Stimulated activated CD8-positive, alpha-beta memory T cell treated with anti-CD3 and anti-CD28 coated beads, Interleukin-7, amount 100 ng/mL, for 4 hours (primary cell): ENCODE data around the gene MNAT1.
"Not testable (repeated sequence)": the region's sequence is repeated elsewhere in the genome, so short reads cannot be mapped to it uniquely, and the experiment has no call there.

ENCODE experiments used
- DNase-seq, 2 donors: peaks; one replicate each; pipeline ENCODE4 v3.0.0-alpha.2; 2020; ENCODE audit warnings: low read depth in 2 of 2

Gene MNAT1

DNA sequence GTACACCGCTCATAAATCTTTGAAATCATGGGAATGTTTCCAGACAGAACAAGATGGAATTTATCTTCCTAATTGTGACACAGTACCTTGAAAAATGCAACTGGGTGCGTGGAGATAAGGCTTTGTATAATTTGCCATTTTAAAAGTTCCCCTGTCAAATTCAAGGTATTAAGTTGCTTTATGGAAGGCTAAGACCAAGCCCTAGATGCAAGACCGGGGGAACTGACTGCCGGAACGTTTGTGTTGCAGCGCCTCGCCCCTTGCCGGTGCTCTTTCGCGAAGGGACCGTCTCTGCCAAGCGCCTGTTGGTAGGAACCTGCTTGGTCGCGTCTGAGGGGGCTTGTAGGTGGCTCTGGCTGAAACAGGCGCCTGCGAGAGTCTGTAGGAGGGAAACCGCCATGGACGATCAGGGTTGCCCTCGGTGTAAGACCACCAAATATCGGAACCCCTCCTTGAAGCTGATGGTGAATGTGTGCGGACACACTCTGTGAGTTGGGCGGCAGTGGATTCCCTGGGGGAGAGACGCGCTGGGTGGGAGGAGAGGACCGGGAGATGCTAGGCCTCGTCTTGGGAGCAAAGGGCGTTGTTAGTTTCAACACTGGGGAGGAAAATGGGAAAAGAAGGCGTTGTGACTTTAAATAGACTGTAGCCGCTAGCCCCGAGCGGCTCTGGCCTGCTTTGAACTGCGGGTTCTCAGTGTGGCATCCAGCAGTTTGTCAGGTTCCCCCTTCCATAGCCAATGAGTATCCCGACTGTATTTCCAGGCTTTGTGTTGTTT lies at the start of gene MNAT1:
Gene MNAT1 (plus strand): TSS at position 297 of the 778 bp plus-strand sequence. CDS start 102 bp downstream, at position 399.
- DNase-seq, result peak; percentile 52 to 65

DNA sequence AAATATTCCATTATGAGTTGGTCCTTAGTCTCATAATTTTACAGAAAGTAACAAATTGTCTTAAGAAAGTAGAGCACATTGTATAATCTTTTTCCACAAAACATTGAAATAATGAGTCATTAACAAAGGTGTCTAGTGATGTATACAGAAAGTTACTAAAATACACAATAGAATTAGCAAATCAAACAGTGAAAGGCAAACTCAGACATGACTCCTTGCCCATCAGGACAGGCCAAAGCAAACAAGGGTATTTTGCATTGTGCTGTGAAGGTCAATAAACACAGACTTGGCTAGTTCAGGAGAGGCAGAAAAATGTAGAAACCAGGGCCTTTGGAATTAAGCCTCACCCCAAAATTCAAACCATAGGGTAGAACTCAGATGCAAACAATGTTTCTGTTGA lies 47.7 kb upstream of the MNAT1 start:
- no peak for DNase-seq

DNA sequence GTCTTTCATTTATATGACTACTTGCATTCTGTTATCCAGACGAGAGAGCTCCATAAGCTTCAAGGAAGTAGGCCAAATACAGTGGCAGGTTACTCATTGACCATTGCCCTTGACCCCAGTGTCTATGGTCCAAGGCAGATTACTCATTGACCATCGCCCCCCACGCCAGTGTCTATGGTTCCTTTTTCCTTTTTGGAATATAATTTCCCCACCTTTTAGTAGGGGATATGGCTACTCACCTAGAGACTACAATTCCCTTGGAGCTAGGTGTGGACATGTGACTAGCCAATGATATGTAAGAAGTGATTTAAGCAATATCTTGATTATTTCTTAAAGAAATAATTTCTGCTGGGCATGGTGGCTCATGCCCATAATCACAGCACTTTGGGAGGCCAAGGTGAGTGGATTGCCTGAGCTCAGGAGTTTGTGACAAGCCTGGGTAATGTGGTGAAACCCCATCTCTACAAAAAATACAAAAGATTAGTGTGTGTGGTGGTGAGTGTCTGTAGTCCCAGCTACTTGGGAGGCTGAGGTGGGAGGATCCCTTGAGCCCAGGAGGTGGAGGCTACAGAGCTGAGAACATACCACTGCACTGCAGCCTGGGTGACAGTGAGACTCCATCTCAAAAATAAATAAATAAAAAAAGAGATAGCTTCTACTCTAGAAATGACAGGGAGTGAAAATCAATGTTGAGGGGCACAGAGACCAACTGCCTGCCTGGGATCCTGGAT lies 43.0 kb upstream of the MNAT1 start:
- DNase-seq, result no peak

DNA sequence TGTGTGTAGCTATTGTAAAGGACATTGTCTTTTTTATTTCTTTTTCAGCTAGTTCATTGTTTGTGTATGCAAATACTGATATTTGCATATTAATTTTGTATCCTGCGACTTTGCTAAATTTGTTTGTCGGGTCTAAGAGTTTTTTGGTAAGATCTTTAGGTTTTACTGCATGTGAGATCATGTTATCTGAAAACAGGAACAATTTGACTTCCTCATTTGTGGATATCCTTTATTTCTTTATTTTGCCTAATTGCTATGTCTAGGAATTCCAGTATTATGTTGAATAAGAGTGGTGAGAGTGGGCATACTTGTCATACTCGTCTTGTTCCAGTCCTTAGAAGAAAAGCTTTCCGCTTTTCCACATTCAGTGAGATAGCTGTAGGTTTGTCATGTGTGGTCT lies 39.2 kb upstream of the MNAT1 start:
- DNase-seq, result no peak

DNA sequence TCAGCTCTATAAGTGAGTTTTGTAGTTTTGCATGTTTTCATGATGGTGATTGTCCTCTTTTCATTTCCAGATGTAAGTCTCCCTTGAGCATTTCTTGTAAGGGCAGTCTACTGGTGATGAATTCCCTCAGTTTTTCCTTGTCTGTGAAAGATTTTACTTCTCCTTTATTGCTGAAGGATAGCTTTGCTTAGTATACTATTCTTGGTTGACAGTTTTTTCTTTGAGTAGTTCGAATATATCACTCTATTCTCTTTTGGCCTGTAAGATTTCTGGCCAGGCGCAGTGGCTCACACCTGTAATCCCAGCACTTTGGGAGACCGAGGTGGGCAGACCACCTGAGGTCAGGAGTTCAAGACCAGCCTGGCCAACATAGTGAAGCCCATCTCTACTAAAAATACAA lies 34.0 kb upstream of the MNAT1 start:
- DNase-seq, result no peak

DNA sequence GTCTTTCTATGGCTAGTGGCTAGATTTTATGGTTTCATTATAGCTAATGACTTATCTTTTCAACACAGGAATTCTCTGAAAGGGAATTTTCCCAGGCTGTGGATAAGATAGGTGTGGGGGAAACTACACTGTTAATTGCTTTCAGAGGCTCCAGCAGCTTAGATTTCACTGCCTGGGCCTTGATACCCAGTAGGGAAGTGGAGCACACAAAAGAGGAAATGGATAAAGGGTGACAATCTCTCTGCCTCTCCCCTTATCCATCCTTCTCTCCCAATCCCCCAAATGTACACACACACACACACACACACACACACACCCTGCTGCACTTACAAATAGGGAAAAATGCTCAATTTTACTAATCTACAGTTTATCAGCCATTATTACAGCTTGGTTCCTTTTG lies 29.5 kb upstream of the MNAT1 start:
- no peak for DNase-seq

DNA sequence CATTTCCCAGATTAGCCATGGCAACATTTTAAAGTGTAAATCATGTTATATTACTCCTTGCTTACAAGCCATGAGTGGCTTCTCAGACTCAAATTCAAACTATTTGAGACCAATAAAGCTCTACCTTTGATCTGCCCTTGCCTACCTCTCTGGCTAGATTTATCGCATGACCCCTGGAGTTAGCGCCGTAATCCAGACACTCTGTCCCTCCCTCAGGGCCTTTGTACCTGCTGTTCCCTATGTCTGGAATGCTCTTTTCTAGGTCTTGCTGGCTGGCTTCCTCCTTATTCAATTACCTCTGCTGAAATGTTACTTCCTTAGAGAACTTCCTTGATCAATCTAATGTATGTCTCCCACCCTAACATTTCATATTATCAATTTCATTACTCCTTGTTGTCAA lies 26.7 kb upstream of the MNAT1 start:
- no peak for DNase-seq

DNA sequence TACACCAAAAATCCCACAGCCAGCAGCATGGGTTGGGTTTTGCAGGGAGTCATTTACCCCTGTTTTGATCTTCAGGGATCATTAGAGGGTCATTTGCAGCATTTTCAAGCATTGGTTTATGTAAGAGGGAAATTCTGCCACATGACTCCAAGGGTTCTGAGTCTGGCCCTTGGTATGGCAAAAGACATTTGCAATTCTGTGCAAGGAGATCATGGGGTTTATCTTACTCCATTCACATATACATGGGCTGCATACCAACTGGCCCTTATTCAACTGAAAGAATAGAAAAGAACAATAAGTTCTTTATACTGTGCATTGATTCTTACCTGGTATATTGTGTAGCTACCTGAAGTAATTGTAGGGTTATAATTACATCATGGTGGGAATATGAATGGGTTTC lies 24.1 kb upstream of the MNAT1 start:
- no peak for DNase-seq

DNA sequence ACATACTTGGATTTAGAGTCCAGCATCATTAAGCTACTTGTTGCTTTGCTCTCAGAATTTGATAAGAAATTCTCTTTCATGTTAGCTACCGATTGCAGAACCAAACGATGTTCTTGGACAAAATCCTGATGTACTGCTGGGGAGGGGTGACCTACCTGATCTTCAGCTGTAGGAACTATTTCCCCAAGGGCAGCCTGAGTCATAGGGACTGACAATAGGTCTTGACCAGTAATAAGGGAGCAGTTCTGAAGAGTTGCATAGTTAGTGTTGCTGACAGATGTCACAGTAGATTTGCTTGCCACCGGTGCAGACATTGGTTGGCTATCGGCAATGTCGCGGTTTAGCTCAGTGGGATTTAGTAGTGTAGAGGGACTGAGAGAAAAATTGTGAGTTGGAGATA lies 21.0 kb upstream of the MNAT1 start:
- DNase-seq, result no peak

DNA sequence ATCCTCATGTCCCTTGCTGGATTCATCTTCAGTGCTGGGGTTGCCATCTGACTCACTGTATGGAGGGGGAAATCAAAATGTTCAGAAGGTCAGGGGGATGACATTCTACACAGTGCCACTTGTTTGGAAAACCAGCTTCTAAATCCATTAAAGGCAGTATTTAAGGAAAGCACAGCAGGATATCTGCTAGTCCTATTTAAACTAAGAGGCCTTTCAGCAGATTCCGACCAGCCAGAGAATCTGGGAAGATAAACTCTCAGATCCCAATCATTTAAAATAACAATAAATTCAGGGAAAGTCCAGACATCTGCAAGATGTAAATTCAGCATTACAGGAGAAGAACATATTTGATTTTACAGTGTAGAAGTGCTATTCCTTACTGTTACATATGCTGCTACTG lies 14.2 kb upstream of the MNAT1 start:
- no peak for DNase-seq

DNA sequence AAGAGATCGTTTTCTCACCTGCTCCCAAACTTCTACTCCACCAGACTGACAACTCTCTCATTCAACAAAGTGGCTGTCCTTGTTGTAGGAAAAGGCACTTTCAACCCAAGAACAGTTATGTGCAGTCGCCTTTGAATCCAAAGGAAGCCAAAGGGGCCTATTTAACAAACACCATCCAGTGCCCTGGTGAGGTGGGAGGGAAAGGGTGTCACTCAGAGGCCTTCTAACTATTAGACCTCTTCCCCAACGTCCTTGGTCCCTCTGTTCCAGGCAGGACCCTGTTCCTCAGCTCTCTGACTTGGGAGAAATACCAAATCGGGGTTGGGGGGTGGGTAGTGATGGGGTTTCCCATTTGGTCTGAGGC lies 13.6 kb upstream of the MNAT1 start:
- DNase-seq, result no peak

DNA sequence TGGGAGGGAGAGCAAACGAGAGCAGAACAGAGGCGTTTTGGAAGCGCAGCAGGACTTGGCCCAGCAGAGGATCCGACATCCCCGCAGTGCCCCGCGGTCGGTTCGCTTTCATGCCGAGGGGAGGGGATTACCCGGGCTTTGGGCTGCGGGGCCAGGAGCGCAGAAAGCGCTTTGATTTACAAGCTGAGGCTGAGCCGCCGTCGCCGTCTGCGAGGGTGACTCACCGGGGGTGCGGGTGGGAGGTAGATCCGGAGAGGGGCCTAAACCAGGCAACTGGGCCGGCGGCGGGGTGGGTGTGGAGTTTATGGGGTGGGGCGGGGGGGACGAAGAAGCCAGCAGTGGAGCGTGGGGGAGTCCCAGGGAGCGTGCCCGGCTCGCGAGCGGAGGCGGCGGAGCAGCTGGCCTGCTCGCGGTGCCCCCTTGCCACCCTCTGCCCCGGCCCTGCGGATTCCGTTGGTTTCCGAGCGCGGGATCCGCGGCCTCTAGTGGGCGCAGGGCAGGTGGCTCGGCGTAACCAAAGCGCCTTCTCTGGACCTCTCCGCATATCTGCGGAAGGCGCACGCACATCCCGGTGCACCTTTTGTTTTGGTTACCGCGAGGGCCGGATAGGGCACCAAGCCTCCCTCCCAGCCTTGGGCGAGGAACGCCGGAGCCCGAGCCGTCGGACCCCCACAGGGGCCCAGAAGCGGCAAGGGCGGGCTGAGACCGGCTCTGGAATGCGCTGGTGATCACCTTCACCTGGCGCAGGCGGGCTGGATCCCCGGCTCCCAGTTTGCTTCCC lies 13.0 kb upstream of the MNAT1 start:
- DNase-seq, result peak; percentile 71 to 82

DNA sequence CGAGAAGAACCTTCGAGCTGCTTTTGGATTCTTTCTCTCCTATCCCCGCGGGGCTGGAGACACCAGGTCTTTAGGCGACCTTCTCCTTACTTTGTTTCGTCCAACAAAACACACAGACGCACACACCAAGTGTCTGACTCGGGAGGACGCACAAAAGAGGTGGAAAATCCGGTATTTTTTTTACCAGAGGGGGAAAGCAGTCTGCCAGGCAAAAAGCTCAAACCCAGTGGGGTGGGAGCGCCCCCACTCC lies 12.5 kb upstream of the MNAT1 start:
- no peak for DNase-seq

DNA sequence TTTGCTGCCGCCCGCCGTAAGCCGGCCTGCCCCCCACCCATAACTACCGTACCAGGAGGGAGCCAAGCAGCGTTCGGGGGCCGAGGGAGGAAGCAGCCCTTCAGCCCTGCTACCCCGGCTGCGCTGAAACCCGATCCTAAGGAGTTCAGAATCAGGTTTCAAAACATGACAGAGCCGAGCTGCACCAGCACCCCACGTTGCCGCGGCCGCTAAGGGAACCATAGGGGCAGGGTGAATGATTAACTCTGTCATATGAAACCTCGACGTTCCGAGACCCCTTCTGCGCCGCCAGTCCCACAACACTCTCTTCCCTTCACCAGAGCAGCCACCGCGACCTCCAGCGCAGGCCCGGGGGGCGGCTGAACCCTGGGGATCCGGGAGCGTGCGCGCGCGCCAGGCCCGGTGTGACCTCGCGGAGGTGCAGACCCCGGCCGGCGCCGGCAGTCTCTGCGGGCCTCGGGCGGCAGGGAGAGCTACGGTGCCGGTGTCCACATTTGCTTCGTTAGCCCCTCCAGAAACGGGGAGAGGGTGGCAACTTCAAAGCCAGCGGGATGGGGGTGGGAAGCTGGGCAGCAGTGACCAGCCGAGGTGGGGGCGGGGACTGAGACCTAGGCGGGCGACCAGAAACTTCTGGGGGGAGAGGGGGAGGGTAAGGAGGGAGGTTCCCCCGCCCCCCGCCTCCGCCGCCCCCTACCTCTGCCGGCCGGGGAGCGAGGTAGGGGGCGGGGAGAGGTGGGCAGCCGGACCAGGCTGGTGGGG lies 12.0 kb upstream of the MNAT1 start:
- peak in 1 of 2 donors; percentile 1 for DNase-seq

DNA sequence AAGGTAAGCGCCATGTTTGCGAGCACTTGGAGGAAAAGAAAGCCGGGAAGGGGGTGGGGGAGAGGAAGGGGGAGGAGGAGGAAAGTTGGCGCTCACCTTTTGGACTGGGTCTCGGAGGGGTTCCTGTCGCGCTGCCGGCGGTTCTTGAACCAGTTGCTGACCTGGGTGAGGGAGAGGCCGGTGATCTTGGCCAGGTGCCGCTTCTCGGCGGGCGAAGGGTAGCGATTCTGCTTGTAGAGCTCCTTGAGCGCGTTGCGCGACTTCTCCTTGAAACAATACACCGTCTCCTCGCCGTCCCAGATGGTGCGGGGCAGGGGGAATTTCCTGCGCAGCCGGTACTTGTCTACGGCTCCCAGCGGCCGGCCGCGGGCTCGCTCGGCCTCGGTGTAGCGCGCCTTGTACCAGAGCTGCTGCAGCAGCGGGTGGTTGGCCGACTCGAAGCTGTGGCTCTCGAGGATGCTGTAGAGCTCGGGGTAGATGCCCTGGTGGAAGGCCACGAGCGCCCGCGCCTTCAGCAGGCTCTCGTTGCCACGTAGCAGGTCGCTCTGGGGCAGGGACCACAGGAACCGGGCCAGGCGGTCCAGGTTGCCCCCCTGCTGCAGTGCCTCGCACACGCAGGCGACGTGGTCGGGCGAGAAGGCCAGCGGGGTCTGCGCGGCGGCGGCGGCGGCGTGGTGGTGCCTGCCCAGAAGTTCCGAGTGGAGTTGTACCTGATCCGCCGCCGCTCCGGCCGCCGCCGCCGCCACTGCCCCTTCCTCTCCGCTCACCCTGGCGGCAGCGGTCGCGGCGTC lies 11.2 kb upstream of the MNAT1 start:
- peak in 1 of 2 donors; percentile 16 for DNase-seq

DNA sequence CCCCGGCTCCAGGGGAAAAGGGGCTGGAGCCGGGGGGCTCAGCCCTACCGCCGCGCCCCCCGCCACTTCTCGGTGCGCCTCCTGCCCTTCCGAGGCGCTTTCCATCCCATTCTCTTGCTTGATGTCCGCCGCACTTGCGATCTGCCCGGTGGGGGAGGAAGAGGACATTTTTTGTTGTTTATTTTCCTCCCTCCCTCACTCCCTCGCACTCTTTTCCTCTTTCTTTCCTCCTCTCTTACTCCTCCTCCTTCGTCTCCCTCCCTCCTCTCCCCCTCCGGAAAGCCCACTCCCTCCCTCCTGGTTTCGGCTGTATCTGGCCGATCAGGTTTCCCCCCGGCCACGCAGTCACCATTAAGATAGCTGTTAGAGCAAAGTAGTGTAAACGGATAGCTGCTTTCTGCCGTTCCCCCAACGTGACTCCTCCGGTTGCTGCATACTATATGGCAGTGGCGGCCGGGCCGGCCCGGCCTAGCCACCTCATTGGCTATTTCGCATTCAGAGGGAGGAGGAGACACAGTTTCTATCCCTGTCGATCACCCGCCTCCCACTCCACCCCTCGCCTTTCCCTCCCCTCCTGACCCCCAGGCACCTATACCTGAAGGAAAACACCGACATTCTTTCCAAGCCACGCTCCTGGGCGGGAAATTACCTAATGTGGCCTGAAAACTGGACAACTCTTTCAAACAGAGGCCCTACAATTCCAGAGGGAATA lies 10.5 kb upstream of the MNAT1 start, which contains the start of gene SIX4:
Gene SIX4 (minus strand): TSS at position 445 of the 712 bp plus-strand sequence. CDS start 277 bp downstream, at position 168.
- DNase-seq, result peak in 1 of 2 donors; percentile 1

DNA sequence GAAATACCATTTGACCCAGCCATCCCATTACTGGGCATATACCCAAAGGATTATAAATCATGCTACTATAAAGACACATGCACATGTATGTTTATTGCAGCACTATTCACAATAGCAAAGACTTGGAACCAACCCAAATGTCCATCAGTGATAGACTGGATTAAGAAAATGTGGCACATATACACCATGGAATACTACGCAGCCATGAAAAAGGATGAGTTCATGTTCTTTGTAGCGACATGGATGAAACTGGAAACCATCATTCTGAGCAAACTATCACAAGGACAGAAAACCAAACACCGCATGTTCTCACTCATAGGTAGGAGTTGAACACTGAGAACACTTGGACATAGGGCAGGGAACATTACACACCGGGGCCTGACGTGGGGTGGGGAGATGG lies 3.3 kb upstream of the MNAT1 start:
- DNase-seq, result not testable (repeated sequence)

DNA sequence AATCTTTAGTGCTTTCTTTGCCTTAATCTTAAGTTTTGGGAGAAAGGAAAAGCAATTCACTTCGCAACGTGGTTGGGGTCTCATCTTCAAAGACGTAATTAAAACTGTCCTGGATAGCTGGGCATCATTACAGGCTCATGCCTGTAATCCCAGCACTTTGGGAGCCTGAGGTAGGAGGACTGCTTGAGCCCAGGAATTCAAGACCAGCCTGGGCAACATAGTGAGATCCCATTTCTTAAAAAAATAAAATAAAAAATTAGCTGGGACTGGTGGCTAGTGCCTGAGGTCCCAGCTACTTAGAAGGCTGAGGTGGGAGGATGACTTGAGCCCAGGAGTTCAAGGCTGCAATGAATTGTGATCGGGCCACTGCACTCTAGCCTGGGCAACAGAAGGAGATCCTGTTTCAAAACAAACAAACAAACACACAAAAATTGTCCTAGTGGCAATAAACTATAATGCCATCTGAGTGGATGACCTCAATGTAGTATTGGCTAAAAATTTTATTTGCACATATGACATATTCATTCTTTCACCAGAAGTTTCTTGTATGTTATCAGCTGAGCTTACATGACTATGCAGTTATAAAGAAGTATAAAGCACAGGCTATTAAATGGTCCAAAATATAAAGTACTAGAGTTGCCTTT lies 1.6 kb upstream of the MNAT1 start:
- no peak for DNase-seq

DNA sequence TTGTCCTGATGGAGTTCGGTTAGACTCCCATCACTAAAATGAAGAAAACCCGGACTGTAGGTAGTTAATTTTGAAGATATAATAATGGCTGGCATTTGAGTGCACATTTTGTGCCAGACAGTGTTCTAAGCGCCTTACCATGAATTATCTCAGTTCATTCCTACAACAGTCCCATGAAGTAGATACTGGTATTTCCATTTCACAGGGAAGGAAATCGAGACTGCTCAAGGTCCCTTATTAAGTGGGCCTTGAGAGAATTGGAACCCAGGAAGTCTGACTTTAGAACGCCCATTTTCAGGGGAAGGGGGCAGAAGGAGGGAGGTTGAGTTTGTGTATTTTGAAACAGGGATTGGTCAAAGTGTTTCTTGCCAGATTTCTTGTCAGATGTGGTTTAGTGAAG lies 855 bp downstream of the MNAT1 start:
- no peak for DNase-seq

DNA sequence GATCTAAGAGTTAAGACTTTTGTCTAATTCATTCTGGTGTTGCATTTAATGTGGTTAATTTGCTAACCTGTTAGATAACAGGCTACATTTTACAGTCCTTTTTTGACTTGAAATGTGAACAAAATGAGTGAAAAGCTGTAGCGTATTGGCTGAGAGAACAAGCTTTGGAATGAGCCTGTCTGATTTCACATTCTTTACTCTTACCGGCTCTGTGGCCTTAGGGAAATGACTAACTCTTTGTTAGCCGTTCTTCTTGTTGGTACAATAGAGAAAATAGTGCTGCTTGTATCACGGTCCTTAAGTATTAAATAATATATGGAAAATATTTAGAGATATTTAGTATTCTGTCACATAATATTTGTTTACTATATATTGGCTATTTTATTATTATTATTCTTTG lies 1.9 kb downstream of the MNAT1 start:
- DNase-seq, result no peak
